TTC549 (cell line): Measurements from ENCODE around the gene AMFR.
"Not testable (repeated sequence)": the region's sequence is repeated elsewhere in the genome, so short reads cannot be mapped to it uniquely, and the experiment has no call there.

Experiments used
- FAIRE-seq: peaks from 2 replicates; lab custom pipeline; 2012; peaks lifted over from hg19 to GRCh38; lab: Jason Lieb, UNC

Gene AMFR

GRCh38 chr16:56423584-56424403 is 1.6 kb downstream of the AMFR start:
- FAIRE-seq = no peak

- no peak for FAIRE-seq
These were observed 2.4 kb downstream of the AMFR start for GRCh38 chr16:56422896-56423441.

GRCh38 chr16:56421976-56422669 is 3.2 kb downstream of the AMFR start:
- no peak for FAIRE-seq

GRCh38 chr16:56421313-56421712 is 4.0 kb downstream of the AMFR start:
- no peak for FAIRE-seq

GRCh38 chr16:56420613-56421012 is 4.7 kb downstream of the AMFR start:
- FAIRE-seq = no peak

- FAIRE-seq = no peak
These were observed 5.4 kb downstream of the AMFR start for GRCh38 chr16:56419740-56420548.

- no peak for FAIRE-seq
These were observed 8.2 kb downstream of the AMFR start for GRCh38 chr16:56417138-56417537.

GRCh38 chr16:56415875-56416274 is 9.5 kb downstream of the AMFR start:
- no peak for FAIRE-seq

GRCh38 chr16:56414366-56414765 is 11.0 kb downstream of the AMFR start:
- FAIRE-seq = no peak

- FAIRE-seq = no peak
These were observed 12.0 kb downstream of the AMFR start for GRCh38 chr16:56413381-56413780.

- no peak for FAIRE-seq
These were observed 13.7 kb downstream of the AMFR start for GRCh38 chr16:56411624-56412023.

- FAIRE-seq = no peak
These were observed 14.2 kb downstream of the AMFR start for GRCh38 chr16:56411123-56411522.

- FAIRE-seq = no peak
These were observed 16.1 kb downstream of the AMFR start for GRCh38 chr16:56409195-56409594.

GRCh38 chr16:56408379-56409098 is 16.8 kb downstream of the AMFR start:
- no peak for FAIRE-seq

GRCh38 chr16:56405977-56406672 is 19.2 kb downstream of the AMFR start:
- FAIRE-seq = no peak

- FAIRE-seq = no peak
These were observed 23.9 kb downstream of the AMFR start for GRCh38 chr16:56401482-56401881.

- FAIRE-seq = no peak
These were observed 24.9 kb downstream of the AMFR start for GRCh38 chr16:56400458-56400857.

- no peak for FAIRE-seq
These were observed 25.9 kb downstream of the AMFR start for GRCh38 chr16:56399486-56399885.

GRCh38 chr16:56399047-56399446 is 26.3 kb downstream of the AMFR start:
- FAIRE-seq = no peak

GRCh38 chr16:56396724-56397123 is 28.6 kb downstream of the AMFR start:
- FAIRE-seq = not testable (repeated sequence)

- FAIRE-seq = no peak
These were observed 35.8 kb downstream of the AMFR start for GRCh38 chr16:56389554-56389953.
